Spleen (tissue), 11 donors: ENCODE results near the gene JAZF1. TPM values are rescaled to one million over a fixed set of nuclear protein-coding genes. Genes with fewer than 3 reads are reported as not detected.
A peak's percentile ranks its signal among the peaks of the same experiment; 100 is the strongest.

Experiments used
- DNase-seq: peaks from one replicate; pipeline ENCODE4 v3.0.0-alpha.2; 2020
- H3K27ac ChIP-seq, 8 donors: fragments of 200-600 bp; sonication (generic) in 7 of 8; 1 replicate in 4 of 8; 2 replicates in 4 of 8; pipeline versions ENCODE4 v1.5.0 to v1.8.0; 2016 to 2021; ENCODE audit warnings: inconsistent platforms in 4 of 8, mild to moderate bottlenecking in 4 of 8, moderate library complexity in 1 of 8
- H3K27me3 ChIP-seq, 7 donors: fragments of 200-600 bp; sonication (generic) in 6 of 7; replicated peaks in 1 of 7; 1 replicate in 4 of 7; 2 replicates in 3 of 7; pipeline versions ENCODE4 v1.5.0 to v1.8.0; 2016 to 2021; ENCODE audit warnings: inconsistent platforms in 3 of 7, mild to moderate bottlenecking in 1 of 7
- H3K36me3 ChIP-seq, 6 donors: fragments of 200-600 bp; sonication (generic) in 5 of 6; 1 replicate in 4 of 6; 2 replicates in 2 of 6; pipeline versions ENCODE4 v1.5.0 to v1.8.0; 2016 to 2021; ENCODE audit warnings: inconsistent platforms in 2 of 6
- H3K4me1 ChIP-seq, 6 donors: fragments of 200-600 bp; sonication (generic) in 5 of 6; 1 replicate in 3 of 6; 2 replicates in 3 of 6; pipeline versions ENCODE4 v1.5.0 to v1.8.0; 2016 to 2021; ENCODE audit warnings: inconsistent platforms in 3 of 6
- H3K4me3 ChIP-seq, 8 donors: fragments of 200-600 bp; sonication (generic) in 7 of 8; 1 replicate in 4 of 8; 2 replicates in 4 of 8; pipeline versions ENCODE4 v1.5.0 to v1.8.0; 2016 to 2021; ENCODE audit warnings: inconsistent platforms in 4 of 8, mild to moderate bottlenecking in 4 of 8, moderate library complexity in 2 of 8
- H3K9me3 ChIP-seq, 8 donors: fragments of 200-600 bp; sonication (generic) in 7 of 8; 1 replicate in 4 of 8; 2 replicates in 4 of 8; pipeline versions ENCODE4 v1.5.0 to v1.8.0; 2016 to 2021; ENCODE audit warnings: inconsistent platforms in 4 of 8
- CTCF ChIP-seq, 11 experiments: fragments of 200-600 bp in 7 of 11; fragments of 450-650 bp in 4 of 11; sonication (generic) in 4 of 11; IDR thresholded peaks in 8 of 11; conservative IDR thresholded peaks in 3 of 11; 1 replicate in 7 of 11; 2 replicates in 4 of 11; pipeline versions ENCODE4 v1.4.0 to v1.8.0; 2016 to 2021; ENCODE audit warnings: antibody characterized with exemption in 11 of 11, inconsistent platforms in 4 of 11, mild to moderate bottlenecking in 1 of 11
- POLR2A ChIP-seq, 3 donors: fragments of 450-650 bp; IDR thresholded peaks; one replicate each; pipeline ENCODE4 v1.5.1; 2017; ENCODE audit warnings: antibody characterized with exemption in 3 of 3, mild to moderate bottlenecking in 1 of 3
- POLR2AphosphoS5 ChIP-seq, 3 donors: sonication (generic); formaldehyde crosslinking; IDR thresholded peaks; one replicate each; pipeline ENCODE4 v1.5.1; 2017; ENCODE audit warnings: antibody characterized with exemption in 3 of 3
- WGBS, 5 donors: extraction: QIAGEN DNeasy Blood & Tissue Kit in 3 of 5; methylation state at CpG; one replicate each; pipeline versions ENCODE4 v1.1.5 to v1.1.7; 2013 to 2018; 5-methylcytosine and 5-hydroxymethylcytosine counted together
- intact Hi-C: fragments of 100-400 bp; cut with DNase I; formaldehyde crosslinking; loops from one replicate; pipeline ENCODE4 v1.15.0; 2023; ENCODE audit warnings: low total_unique reads
- polyA plus RNA-seq, 3 donors: library from polyadenylated mRNA; stranded (reverse); fragments of 200-250 nt; gene quantifications; one replicate each; pipeline ENCODE4 v1.2.1, GENCODE V29; 2013
- total RNA-seq, 7 donors: library from RNA; depleted of rRNA in 3 of 7; stranded (reverse); fragments of >200 nt in 3 of 7; fragmentation: NEBNext Ultra II Directional in 4 of 7; extraction: Animal tissue kit (Norgen Biotek cat#: 25700) in 4 of 7; gene quantifications; one replicate each; pipeline versions ENCODE4 v1.1.0 to v1.2.1, GENCODE V29; 2016 to 2021
- donor health status: healthy with polysubstance abuse.
- donor health status: DM: no; HTN: no; CAD: no; lungs with moderate emphysema.
- donor health status: DM: no; HTN: no; CAD: no.
- donor health status: Bipolar disorder and iron deficiency.
- donor health status: healthy.
- donor health status: DM: no; HTN: no; CAD: no.
- donor health status: DM: yes; HTN: yes; CAD: no.

JAZF1 gene
- total and polyA plus RNA-seq, 10 donors = 13.5 to 33.8 (median 24.7) TPM

- H3K4me1 ChIP-seq = peaks cover 0 to 6% (median 0%) of the 10 kb centered on the region in 6 donors
- no peaks in the 10 kb centered on the region for H3K27me3 ChIP-seq
- H3K4me3 ChIP-seq = no peak overlapping the region
- no peak for DNase-seq
- H3K27ac ChIP-seq = no peak overlapping the region
- WGBS, 5 donors = 65 to 84% (median 76%) methylated on average over 1 of the region's 1 CpG
- peaks cover 0 to 15% (median 1%) of the 10 kb centered on the region in 6 donors for H3K36me3 ChIP-seq
- no peaks in the 10 kb centered on the region for H3K9me3 ChIP-seq
- intact Hi-C loops = no loop called here
- no peak for TF ChIP-seq POLR2A (IDR thresholded peaks at IDR 0.05)
- TF ChIP-seq CTCF (IDR thresholded peaks at IDR 0.05 in 8 of 11, conservative IDR thresholded peaks at IDR 0.05 in 3 of 11) = no peak
- TF ChIP-seq POLR2AphosphoS5 (IDR thresholded peaks at IDR 0.05) = no peak
Measured at GRCh38 chr7:27953361-27953760, 227.2 kb downstream of the JAZF1 start.

GRCh38 chr7:27952456-27953285 lies 227.9 kb downstream of the JAZF1 start:
- H3K27ac ChIP-seq = peak overlapping the region in 1 of 8 donors; percentile 11
- no peak for TF ChIP-seq CTCF (IDR thresholded peaks at IDR 0.05 in 8 of 11, conservative IDR thresholded peaks at IDR 0.05 in 3 of 11)
- no peak for TF ChIP-seq POLR2A (IDR thresholded peaks at IDR 0.05)
- no peak for TF ChIP-seq POLR2AphosphoS5 (IDR thresholded peaks at IDR 0.05)
- intact Hi-C loops = no loop called here
- H3K4me1 ChIP-seq = peaks cover 0 to 6% (median 0%) of the 10 kb centered on the region in 6 donors
- no peaks in the 10 kb centered on the region for H3K27me3 ChIP-seq
- WGBS, 5 donors = 86 to 94% (median 91%) methylated on average over 3 of the region's 3 CpGs
- peaks cover 0 to 15% (median 1%) of the 10 kb centered on the region in 6 donors for H3K36me3 ChIP-seq
- H3K9me3 ChIP-seq = no peaks in the 10 kb centered on the region
- DNase-seq = no peak
- no peak overlapping the region for H3K4me3 ChIP-seq

- no peak overlapping the region for H3K4me3 ChIP-seq
- H3K4me1 ChIP-seq = peaks cover 0 to 3% (median 0%) of the 10 kb centered on the region in 6 donors
- intact Hi-C loops = no loop called here
- no peak for DNase-seq
- TF ChIP-seq POLR2AphosphoS5 (IDR thresholded peaks at IDR 0.05) (no peak), CTCF (IDR thresholded peaks at IDR 0.05 in 8 of 11, conservative IDR thresholded peaks at IDR 0.05 in 3 of 11) (no peak), POLR2A (IDR thresholded peaks at IDR 0.05) (no peak)
- peaks cover 0 to 14% (median 0%) of the 10 kb centered on the region in 6 donors for H3K36me3 ChIP-seq
- WGBS, 5 donors = 74 to 88% (median 84%) methylated on average over 3 of the region's 3 CpGs
- H3K9me3 ChIP-seq = no peaks in the 10 kb centered on the region
- H3K27me3 ChIP-seq = no peaks in the 10 kb centered on the region
- no peak overlapping the region for H3K27ac ChIP-seq
Measured at GRCh38 chr7:27950123-27950522, 230.5 kb downstream of the JAZF1 start.

- Histone ChIP-seq H3K4me3 (no peak overlapping the region), H3K27me3 (no peaks in the 10 kb centered on the region), H3K27ac (no peak overlapping the region), H3K4me1 (peaks cover 0 to 3% (median 0%) of the 10 kb centered on the region in 6 donors), H3K9me3 (no peaks in the 10 kb centered on the region), H3K36me3 (peaks cover 0 to 2% (median 0%) of the 10 kb centered on the region in 6 donors)
- no peak for DNase-seq
- WGBS, 5 donors = 91 to 98% (median 95%) methylated on average over 3 of the region's 3 CpGs
- TF ChIP-seq POLR2AphosphoS5 (IDR thresholded peaks at IDR 0.05) (no peak), CTCF (IDR thresholded peaks at IDR 0.05 in 8 of 11, conservative IDR thresholded peaks at IDR 0.05 in 3 of 11) (no peak), POLR2A (IDR thresholded peaks at IDR 0.05) (no peak)
- intact Hi-C loops = no loop called here
Measured at GRCh38 chr7:27948861-27949260, 231.7 kb downstream of the JAZF1 start.
